GOT3 (cell line): Measurements from ENCODE around the gene SCARB1.

Experiments used
- DNase-seq: peaks from one replicate; lab custom pipeline; 2025; ENCODE audit warnings: mixed read lengths; lab: John Stamatoyannopoulos, UW

SCARB1 gene

DNA sequence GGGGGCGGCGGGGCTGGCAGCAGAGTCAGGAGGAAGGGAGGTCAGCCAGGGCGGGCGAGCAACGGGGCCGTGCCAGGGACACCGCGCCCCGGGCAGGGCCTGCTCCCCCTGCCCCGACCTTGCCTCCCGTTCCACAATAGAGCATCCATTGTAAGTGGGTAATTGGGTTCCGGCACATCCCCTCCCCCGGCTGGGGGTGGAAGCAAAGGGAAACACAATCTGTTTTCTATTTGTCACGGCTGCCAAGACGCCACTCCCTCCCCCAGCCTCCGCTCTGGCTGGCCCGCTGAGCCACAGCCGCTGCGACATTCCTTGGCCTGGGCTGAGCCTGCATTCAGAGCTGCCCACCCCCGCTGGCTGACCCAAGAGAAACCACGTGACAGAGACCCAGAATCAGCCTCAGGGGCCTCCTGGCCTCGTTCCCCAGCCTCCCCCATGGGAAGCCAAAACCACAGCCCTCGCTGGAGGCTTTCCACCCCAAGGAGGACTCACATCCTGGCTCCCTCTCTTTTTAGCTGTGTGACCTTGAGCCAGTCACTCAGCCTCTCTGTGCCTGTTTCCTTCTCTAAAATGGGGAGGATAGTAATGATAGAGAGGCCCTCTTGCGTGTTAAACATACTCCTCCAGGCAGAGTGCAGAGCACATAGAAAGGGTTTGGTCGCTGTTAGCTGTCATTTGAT lies 117.6 kb downstream of the SCARB1 start:
- DNase-seq, result peak; percentile 58

GRCh38 chr12:124745465-124745890 lies 118.2 kb downstream of the SCARB1 start:
- DNase-seq, result no peak

GRCh38 chr12:124744659-124745464 lies 118.8 kb downstream of the SCARB1 start:
- no peak for DNase-seq

DNA sequence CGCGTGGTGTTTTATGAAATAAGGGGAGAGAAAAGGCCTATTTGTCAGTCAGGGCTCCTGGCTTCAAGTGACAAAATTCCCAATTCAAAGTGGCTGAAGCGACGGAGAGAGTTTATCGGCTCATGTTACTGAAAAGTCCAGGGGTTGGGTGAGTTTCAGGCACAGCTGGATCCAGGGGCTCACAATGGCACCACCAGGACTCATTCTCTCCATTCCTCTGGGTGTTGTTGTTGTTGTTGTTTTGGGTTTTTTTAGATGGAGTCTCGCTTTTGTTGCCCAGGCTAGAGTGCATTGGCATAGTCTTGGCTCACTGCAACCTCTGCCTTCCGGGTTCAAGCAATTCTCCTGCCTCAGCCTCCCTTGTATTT lies 119.4 kb downstream of the SCARB1 start:
- DNase-seq, result no peak

DNA sequence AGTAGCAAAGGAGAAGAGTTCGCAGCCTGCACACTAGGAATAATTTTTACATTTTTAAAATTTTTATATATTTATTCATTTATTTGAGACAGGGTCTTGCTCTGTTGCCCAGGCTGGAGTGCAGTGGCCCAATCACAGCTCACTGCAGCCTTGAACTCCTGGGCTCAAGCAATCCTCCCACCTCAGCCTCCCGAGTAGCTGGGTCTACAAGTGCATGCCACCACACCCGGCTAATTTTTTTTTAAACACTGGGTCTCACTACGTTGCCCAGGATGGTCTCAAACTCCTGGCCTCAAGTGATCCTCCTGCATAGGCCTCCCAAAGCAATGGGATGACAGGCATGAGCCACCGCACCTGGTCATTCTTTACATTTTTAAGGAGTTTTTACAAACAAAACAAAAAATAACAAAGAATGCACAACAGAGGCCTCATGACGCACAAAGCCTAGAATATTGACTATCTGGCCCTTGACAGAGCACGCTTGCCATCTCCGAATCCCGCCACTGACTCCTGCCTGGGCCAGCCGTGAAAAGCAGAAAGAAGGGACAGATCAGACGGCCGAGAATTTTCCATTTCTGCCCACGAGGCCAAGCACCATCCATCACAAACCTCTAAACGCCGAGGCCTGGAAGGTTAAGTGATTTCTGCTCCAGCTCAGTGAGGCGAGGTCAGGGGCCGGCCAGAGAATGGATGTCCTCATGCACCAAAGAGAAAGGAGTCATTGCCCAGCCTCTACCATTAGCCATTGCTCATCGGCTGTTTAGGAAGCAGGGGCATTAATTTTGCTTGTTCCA lies 120.0 kb downstream of the SCARB1 start:
- no peak for DNase-seq

DNA sequence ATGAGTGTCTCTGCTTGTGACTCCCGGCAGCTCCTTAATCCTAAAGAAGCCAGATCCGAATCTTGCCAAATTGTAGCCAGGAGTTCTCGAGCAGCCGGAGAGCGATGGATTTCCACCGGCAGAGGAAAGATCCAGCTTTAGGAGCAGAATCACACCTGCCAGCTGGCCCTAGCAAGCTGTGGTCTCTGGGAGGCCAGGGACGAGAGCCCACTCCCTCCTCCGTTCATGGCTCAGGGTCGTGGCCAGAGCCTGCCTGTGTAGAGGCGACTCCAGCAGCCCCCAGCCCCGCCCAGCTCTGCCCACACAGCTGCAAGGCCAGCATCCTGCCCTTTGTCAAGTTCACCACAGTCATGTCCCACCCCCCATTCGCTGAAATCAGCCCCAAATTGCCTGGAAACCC lies 121.0 kb downstream of the SCARB1 start:
- DNase-seq, result no peak

DNA sequence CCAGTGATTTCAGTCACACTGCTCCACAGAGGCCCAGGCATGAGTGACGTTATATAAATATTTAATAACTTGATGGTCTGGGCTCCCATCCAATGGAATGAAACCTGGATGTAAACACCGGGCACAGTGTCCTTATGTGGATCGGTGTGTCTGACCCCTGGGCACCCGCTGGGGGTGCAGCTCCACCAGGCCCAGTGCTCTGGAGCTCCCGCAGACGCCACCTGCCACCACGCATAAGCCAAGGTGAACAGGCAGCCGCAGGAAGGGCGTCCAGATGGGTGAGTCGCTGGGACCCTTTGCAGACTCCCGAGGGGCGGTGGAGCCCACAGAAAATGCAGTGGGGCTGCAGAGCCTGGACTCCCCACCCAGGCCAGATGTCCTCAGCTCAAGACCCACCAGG lies 121.6 kb downstream of the SCARB1 start:
- DNase-seq, result no peak

DNA sequence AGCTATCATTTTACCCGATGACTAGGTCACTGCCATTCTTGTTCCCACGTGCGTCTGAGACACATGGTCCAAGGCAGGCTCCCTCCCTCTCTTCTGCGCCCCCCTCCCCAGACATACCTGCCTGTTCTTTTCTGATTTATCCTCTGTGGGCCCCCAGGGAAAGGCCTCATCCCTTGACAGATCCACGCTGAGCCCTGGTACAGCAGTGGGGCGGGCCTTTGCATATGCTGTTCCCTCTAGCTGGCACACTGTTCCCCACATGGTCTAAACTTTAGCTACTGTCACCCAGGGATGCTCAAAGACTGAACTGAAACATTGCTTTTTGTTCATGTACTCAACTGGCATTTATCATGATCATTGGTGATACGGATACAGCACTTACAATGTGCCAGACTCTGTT lies 122.5 kb downstream of the SCARB1 start:
- DNase-seq, result no peak

GRCh38 chr12:124740691-124741137 lies 123.0 kb downstream of the SCARB1 start:
- no peak for DNase-seq

GRCh38 chr12:124739953-124740561 lies 123.6 kb downstream of the SCARB1 start:
- no peak for DNase-seq

DNA sequence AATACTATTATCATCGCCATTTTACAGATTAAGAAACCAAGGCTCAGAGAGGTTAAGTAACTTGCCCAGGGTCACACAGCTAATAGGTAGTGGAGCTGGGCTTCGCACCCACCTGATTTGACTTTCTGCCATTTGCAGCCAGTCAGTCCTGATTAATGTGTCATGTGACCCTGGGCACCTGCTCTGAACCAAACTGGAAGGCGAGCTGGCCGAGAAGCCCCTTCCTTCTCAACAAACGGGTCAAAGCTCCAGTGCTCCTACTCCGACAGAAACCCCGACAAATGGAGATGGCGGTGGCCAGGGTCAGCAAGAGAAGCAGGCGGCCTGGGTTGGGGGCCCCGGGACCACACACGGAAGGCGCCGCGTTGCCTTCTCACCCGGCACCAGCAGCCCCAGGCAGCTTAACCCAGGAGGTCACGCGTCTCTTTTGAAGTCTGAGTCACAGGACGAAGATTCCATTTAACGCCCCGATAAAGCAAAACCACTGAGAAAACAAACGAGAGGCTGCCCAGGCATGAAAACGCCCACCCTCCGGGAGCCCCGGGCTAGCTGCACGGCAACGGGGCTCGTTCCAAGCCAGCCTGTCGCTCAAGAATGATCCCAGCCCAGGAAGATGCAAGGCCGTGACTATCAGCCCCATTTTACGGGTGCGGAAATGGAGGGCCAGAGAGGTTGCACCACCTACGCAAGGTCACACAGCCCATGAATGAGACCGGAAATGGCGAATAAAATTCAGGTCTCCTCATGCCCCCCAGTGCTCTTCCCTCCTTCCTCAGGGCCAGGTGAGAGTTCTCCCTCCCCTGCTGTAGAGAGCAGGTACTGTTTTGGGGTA lies 124.8 kb downstream of the SCARB1 start:
- DNase-seq, result no peak

DNA sequence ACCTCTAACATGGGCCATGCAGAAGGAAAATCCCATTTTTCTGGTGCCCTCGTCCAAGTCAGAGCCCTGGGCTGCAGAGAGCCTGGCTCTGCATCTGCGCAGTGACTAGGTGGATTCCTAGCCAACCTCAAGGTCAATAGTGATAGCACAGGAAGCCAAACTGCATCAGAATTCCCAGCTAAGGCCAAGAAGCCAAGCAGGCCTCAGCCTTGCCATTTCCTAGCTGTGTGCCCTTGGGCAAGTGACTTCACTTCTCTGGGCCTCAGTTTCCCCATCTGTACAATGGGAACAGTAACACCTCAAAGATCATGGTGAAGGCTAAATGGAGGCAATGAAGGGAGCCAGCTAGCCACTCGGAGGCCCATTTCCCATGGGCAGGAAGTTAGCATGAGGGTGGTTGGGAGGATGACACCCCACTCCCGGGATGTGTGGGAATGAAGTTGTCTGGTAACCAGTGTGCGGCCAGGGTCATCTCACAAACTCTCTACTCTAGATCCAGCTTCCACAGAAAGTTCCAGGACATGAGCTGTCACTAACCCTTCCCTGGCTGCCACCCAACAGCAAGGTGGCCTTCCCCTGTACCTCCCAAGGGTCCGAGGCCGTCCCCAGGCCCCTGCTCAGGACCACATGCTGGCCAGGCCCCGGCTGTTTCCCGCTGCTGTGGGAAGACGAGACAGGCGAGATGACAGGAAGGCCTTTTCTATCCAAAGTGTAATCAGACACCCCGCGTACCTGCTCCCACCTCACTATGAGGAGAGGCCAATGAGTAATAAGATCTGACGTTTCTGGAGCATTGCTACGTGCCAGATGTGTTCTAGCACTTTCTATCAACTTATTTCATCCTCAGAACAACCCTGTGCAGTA lies 125.7 kb downstream of the SCARB1 start:
- DNase-seq, result no peak

DNA sequence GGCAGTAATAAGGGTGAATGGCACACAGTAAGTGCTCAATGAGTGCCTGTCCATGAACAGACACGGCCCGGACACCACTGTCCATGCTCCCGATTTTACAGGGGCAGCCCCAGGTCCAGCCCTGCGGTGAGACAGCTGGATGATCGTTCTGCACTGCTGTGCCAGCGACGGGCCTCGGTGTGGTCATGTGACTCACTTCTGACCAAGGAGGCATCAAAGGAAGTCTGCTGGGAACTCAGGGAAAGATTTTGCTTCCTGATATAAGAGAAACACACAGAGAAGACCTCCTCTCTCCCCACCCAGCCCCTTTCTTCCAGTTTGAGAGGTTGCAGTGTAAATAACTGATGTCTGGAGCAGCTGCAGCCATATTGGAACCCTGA lies 126.6 kb downstream of the SCARB1 start:
- no peak for DNase-seq

- no peak for DNase-seq
Measured at GRCh38 chr12:124736115-124737039, 127.3 kb downstream of the SCARB1 start.

DNA sequence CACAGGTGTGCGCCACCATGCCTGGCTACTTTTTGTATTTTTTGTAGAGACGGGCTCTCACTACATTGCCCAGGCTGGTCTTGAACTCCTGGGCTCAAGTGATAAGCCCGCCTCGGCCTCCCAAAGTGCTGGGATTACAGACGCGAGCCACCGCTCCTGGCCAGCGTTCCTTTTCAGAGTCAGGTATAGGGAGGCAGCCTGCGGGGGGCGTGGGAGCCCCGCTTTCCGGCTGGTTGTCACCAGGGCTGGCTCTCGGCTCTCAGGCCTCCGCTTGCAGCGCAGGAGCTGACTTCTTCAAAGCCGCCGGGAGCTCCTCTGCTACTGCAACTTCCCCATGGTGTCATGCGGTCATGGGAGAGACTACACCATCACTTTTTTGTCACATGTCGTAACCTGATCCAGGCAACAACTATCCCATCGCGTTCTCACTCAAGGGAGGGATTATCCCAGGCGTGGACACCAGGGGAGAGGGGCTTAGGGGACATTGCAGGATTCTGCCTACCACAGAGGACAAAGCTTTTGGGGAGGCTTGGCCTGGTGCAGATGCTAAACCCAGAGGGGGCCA lies 129.4 kb downstream of the SCARB1 start:
- DNase-seq, result no peak

DNA sequence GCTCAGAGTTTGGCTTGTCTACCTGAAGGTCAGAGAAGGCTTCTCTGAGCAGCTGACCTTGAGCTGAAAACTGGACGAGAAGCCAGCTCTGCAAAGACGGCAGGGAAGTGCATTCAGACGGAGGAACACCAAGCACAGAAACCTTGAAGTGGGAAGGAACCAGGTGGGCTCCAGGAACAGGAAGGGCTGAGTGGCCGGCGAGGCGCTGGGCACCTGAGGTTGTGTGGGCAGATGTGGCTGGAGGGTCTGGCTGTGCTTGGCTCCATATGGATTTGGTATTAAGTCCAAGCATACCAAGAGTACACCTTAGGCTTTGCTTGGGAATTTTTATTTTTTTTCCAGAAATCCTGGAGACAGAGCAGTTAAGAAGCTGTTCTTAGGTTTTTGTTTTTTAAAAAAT lies 130.6 kb downstream of the SCARB1 start:
- no peak for DNase-seq

GRCh38 chr12:124732275-124733075 lies 131.2 kb downstream of the SCARB1 start:
- DNase-seq, result no peak

GRCh38 chr12:124731869-124732268 lies 131.8 kb downstream of the SCARB1 start:
- DNase-seq, result no peak
